Fibroblast of peridontal ligament (primary cell): ENCODE data around the gene AEBP2.
A peak's percentile ranks its signal among the peaks of the same experiment; 100 is the strongest.
"Not testable (repeated sequence)": the region's sequence is repeated elsewhere in the genome, so short reads cannot be mapped to it uniquely, and the experiment has no call there.

ENCODE experiments used
- DNase-seq: peaks from one replicate; pipeline ENCODE4 v3.0.0-alpha.2; 2010; ENCODE audit errors: extremely low read depth

AEBP2 gene, protein sequence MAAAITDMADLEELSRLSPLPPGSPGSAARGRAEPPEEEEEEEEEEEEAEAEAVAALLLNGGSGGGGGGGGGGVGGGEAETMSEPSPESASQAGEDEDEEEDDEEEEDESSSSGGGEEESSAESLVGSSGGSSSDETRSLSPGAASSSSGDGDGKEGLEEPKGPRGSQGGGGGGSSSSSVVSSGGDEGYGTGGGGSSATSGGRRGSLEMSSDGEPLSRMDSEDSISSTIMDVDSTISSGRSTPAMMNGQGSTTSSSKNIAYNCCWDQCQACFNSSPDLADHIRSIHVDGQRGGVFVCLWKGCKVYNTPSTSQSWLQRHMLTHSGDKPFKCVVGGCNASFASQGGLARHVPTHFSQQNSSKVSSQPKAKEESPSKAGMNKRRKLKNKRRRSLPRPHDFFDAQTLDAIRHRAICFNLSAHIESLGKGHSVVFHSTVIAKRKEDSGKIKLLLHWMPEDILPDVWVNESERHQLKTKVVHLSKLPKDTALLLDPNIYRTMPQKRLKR

GRCh38 chr12:19439059-19440018 lies at the start of gene AEBP2:
AEBP2 (plus strand) TSS chr12:19439492; CDS start chr12:19439700, 208 bp downstream.
- DNase-seq, result peak; percentile 93

DNA sequence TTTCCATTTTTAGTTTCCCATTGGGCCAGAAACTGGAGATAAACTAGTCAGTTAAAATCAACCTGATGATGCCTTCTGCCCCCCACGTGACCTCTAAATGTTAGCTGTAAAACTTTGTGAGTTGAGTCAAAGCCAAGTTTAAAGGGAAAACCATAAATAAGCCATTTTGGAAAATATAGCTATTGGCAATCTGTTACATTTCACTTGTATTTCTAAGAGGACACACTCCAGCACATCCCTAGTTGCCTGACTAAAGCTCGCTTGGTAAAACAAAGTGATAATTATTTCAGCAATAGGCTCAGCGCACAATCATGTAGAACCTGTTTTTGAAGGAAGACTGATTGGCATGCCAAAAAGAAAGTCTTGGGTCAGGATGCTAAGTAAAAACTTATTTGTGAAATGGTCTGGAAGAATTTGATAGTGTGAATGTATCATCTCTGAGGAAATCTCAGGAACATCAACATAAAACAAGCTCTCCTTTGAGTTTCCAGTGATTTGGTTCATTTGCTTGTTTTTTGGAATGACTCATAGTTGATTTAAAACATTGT lies 49.2 kb upstream of the AEBP2 start:
- DNase-seq, result peak; percentile 23

GRCh38 chr12:19392644-19393043 lies 46.6 kb upstream of the AEBP2 start:
- not testable (repeated sequence) for DNase-seq

DNA sequence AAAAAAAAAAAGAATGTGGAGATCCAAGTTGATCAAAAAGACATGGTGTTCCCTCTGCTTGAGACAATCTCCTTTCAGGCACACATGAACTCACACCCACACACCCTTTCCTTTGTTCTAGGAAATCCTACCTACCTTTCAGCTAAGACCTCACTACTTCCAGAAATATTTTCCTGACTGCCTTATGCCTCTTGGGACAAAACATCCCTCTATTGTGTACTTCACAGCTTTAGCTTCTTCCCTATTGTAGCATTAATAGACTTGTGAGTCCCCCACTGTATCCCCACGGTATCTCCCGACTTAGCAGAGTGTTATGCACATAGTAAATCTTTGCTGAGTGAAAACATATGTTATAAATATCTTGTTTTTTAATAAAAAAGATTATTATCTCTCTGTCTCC lies 44.9 kb upstream of the AEBP2 start:
- no peak for DNase-seq

DNA sequence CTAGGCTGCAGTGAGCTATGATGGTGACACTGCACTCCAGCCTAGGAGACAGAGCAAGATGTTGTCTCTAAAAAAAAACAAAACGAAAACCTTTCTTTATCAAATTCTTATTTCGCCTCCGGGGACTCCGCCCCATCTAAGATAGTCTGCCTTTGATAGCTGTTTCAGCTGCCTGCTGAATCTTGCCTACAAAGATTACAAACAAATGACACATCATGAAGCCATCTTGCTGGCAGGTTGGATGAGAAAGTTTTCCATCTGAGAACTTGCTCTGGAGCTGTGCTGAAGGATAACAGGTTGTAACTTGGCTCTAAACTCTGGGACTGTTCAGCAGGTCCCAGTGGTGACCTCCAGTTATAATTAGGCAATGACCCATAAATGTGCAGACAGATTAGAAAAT lies 41.8 kb upstream of the AEBP2 start:
- no peak for DNase-seq

DNA sequence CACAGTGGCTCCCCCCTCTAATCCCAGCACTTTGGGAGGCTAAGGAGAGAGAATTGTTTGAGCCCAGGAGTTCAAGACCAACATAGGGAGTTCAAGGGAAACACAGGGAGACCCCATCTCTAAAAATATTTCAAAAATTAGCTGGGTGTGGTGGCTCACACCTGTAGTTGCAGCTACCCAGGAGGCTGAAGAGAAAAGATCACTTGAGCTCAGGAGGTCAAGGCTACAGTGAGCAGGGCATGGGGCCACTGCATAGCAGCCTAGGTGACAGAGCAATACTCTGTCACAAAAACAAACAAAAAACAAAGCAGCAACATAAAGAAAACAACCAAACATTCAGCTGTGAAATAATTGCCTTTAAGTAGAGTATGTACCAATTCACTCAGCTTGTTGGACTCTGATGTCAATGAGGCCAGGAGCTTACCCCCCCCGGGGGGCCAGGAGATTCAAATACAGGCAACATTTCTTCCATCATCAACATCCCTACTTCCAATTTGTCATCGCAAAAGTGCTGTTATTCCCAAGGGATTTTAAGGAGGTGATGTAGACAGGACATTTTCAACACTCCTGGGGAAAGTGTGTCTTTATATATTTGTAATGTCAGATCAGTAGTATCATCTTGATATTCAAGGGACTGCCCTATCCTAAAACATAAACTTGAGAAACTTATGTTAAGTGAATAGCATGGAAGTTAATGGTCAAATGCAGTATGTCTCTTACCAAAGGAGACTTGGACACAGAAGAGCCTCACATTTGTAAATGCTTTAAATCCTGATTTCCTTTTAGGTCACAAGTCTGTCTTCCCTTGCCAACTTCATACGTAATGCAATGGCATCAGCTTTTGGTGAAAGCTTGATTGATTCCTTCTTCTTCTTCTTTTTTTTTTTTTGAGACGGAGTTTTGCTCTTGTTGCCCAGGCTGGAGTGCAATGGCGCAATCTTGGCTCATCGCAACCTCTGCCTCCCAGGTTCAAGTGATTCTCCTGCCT lies 40.6 kb upstream of the AEBP2 start:
- DNase-seq, result peak; percentile 16

GRCh38 chr12:19400649-19401285 lies 38.5 kb upstream of the AEBP2 start:
- DNase-seq, result not testable (repeated sequence)

DNA sequence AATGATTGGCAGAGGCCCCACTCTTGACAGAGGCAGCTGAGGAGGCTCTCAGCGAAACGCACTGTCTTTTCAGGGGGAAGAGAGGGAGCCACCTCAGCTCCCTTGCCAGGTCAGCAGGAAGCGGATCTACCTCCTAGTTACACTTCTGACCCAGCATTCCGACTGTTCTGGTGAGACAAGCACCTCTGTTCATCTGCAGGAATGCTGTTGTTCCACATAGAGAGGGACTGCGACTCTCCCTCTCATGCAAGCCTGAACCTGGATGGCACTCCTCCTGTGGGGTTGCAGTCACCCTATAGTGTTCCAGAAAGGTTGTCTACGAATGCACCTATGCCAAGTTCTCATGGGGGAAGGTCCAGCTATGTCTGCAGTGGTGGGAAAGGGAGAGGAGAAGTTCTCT lies 37.1 kb upstream of the AEBP2 start:
- no peak for DNase-seq

GRCh38 chr12:19402743-19403431 lies 36.4 kb upstream of the AEBP2 start:
- peak; percentile 27 for DNase-seq

DNA sequence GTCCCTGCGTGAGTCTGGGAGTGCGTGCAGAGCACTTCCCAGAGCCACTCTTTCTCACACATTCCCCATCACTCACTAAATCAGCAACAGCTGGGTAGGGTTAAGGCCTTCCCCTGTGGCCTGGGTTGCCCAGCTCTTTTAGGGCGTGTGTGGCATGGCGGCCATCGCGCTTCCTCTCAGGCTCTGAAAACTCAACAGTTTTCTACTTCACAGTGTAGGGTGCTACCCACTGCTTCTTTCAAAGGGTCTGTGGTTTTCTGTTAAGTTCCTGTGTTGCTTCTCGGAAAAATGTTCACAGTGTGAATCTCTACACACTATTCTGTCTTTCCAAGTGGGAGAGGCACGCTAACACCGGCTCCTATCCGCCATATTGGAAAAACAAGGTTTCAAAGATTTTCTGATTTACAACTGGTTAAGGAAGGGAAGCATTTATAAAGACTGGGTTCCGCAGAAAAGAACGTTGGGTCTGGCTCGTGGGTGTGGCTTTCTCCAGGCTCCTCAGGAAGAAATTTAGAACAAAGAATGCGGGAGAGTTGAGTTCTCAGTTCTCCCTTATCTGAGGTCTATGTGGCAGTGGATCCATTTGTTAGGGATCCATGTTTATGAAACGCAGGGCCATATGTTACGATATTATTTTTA lies 34.9 kb upstream of the AEBP2 start:
- DNase-seq, result no peak

DNA sequence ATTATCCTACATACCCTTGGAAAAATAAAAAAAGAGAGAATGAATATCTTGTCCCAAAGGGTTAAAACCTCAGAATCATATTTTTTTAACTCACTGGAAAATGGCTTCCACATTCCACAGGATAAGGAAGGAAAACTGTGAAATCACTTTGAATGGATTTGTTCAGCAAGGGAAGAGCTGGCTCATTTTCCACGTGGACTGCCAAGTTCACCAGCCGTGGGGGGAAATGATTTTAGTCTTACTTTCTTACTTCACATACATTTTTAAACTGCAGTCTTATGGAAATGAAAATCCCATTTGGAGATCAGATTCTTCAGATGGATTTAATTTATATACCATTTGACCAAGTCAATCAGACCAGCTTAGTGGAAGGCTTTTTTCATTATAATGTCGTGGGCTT lies 29.9 kb upstream of the AEBP2 start:
- peak; percentile 62 for DNase-seq

GRCh38 chr12:19410211-19410610 lies 29.1 kb upstream of the AEBP2 start:
- no peak for DNase-seq

GRCh38 chr12:19410629-19411185 lies 28.6 kb upstream of the AEBP2 start:
- DNase-seq, result no peak

GRCh38 chr12:19411234-19412204 lies 27.8 kb upstream of the AEBP2 start:
- no peak for DNase-seq

DNA sequence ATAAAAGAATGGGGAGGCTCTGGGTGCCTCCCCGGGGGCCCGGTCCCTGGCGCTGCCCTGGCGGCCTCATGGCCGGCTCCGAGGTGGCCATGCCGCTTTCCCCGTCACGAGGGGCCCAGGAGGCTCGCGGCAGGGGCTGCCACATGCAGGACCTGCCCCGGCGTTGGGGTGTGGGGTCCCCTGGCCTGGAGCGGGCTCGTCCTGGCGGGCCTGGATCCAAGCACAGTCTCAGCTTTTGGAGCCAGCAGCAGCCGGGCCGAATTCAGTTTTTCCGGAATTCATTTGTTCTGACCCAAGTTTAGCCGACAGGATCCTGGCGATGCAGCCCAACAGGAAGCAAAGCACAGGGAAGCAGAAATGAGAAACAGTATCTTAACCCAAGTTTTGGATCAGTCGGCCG lies 26.4 kb upstream of the AEBP2 start:
- DNase-seq, result no peak

- not testable (repeated sequence) for DNase-seq
Measured at GRCh38 chr12:19413582-19413981, 25.7 kb upstream of the AEBP2 start.

GRCh38 chr12:19415563-19415962 lies 23.7 kb upstream of the AEBP2 start:
- no peak for DNase-seq

DNA sequence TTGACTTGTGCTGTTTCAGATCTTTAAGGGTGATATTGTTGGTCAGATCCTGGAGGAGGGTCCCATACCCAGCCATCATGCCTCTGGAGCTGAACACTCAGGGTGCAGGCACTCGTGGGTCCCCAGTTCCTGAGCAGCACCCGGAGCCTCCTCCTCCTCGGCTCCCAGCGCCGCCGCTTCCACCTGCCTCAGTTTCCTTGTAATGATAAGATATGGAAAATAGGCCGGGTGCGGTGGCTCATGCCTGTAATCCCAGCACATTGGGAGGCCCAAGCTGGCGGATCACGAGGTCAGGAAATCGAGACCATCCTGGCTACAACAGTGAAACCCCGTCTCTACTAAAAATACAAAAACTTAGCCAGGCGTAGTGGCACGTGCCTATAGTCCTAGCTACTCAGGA lies 20.2 kb upstream of the AEBP2 start:
- DNase-seq, result no peak
